ENCODE data around the gene BNIP1.

- TF ChIP-seq CTCF (IDR thresholded peaks at IDR 0.05) (no peak), POLR2A (IDR thresholded peaks at IDR 0.05) (no peak)
These were observed 18.9 kb downstream of the BNIP1 start for GRCh38 chr5:173163219-173163618.

All from testis (tissue), 2 donors.